Measurements from ENCODE around the gene MSI1. TPM values are rescaled to one million over a fixed set of nuclear protein-coding genes. Genes with fewer than 3 reads are reported as not detected.
"Not testable (repeated sequence)": the region's sequence is repeated elsewhere in the genome, so short reads cannot be mapped to it uniquely, and the experiment has no call there.

Gene MSI1
- total and polyA plus RNA-seq, 12 donors = 1.1 to 9.6 (median 5.5) TPM

DNA sequence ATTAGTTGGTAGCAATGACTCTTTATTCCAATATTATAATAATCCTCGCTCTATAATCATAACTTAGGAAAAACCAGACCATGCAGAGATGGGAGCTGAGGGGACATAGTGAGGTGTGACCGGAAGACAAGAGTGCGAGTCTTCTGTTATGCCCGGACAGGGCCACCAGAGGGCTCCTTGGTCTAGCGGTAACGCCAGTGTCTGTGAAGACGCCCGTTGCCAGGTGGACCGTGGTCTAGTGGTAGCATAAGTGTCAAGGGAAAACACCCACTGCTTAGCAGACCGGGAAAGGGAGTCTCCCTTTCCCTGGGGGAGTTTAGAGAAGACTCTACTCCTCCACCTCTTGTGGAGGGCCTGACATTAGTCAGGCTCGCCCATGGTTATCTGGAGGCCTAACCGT, 33.5 kb downstream of the MSI1 start:
- H3K36me3 ChIP-seq; H3K4me3 ChIP-seq; H3K27me3 ChIP-seq; intact Hi-C loops (cut with DNase I); H3K27ac ChIP-seq; H3K4me1 ChIP-seq; ATAC-seq: not testable (repeated sequence)
- H3K9me3 ChIP-seq = peaks cover 0 to 26% (median 0%) of the 10 kb centered on the region in 11 donors
- DNase-seq = peak; percentile 41 to 56
- WGBS, 2 donors = 16 to 19% methylated on average over 12 of the region's 12 CpGs
- TF ChIP-seq CTCF (IDR thresholded peaks at IDR 0.05) = peak; percentile 32 to 78 (median 64)

GRCh38 chr12:120332523-120332922, 36.4 kb downstream of the MSI1 start:
- intact Hi-C loops (cut with DNase I) = no loop called here
- no peak for ATAC-seq
- H3K9me3 ChIP-seq = peaks cover 0 to 17% (median 0%) of the 10 kb centered on the region in 11 donors
- TF ChIP-seq CTCF (IDR thresholded peaks at IDR 0.05) = no peak
- peaks cover 0 to 5% (median 0%) of the 10 kb centered on the region in 7 donors for H3K27me3 ChIP-seq
- 85% methylated on average over 6 to 7 of the region's 7 CpGs for WGBS, 2 donors
- H3K36me3 ChIP-seq = no peaks in the 10 kb centered on the region
- DNase-seq = no peak
- no peak overlapping the region for H3K4me3 ChIP-seq
- H3K27ac ChIP-seq = no peak overlapping the region
- no peaks in the 10 kb centered on the region for H3K4me1 ChIP-seq

- no peak for ATAC-seq
- 81 to 83% methylated on average over 5 of the region's 5 CpGs for WGBS, 2 donors
Observed at GRCh38 chr12:120332041-120332440, 36.9 kb downstream of the MSI1 start.

GRCh38 chr12:120331390-120331789, 37.6 kb downstream of the MSI1 start:
- Histone ChIP-seq H3K27me3 (peaks cover 0 to 5% (median 0%) of the 10 kb centered on the region in 7 donors), H3K4me1 (no peaks in the 10 kb centered on the region), H3K27ac (no peak overlapping the region), H3K36me3 (no peaks in the 10 kb centered on the region), H3K4me3 (no peak overlapping the region), H3K9me3 (peaks cover 0 to 6% (median 0%) of the 10 kb centered on the region in 11 donors)
- TF ChIP-seq CTCF (IDR thresholded peaks at IDR 0.05) = no peak
- DNase-seq = no peak
- 49 to 50% methylated on average over 3 of the region's 3 CpGs for WGBS, 2 donors
- no peak for ATAC-seq
- intact Hi-C loops (cut with DNase I) = no loop called here

More at GRCh38 chr12:120332041-120332440, 36.9 kb downstream of the MSI1 start:
- Histone ChIP-seq H3K36me3 (no peaks in the 10 kb centered on the region), H3K27ac (no peak overlapping the region), H3K4me3 (no peak overlapping the region), H3K27me3 (peaks cover 0 to 5% (median 0%) of the 10 kb centered on the region in 7 donors), H3K4me1 (no peaks in the 10 kb centered on the region), H3K9me3 (peaks cover 0 to 12% (median 0%) of the 10 kb centered on the region in 11 donors)
- no peak for DNase-seq
- intact Hi-C loops (cut with DNase I) = no loop called here
- no peak for TF ChIP-seq CTCF (IDR thresholded peaks at IDR 0.05)
